Ramos (cell line): ENCODE results near the gene RBFOX2.
"Not testable (repeated sequence)": the region's sequence is repeated elsewhere in the genome, so short reads cannot be mapped to it uniquely, and the experiment has no call there.

Experiments
- in situ Hi-C: fragments of 300-500 bp; cut with MboI; formaldehyde crosslinking; loops from one replicate; pipeline ENCODE4 v1.14.3; 2022; ENCODE audit warnings: low sequenced_read_pairs; ENCODE audit not compliant: unreplicated experiment

Gene RBFOX2

DNA sequence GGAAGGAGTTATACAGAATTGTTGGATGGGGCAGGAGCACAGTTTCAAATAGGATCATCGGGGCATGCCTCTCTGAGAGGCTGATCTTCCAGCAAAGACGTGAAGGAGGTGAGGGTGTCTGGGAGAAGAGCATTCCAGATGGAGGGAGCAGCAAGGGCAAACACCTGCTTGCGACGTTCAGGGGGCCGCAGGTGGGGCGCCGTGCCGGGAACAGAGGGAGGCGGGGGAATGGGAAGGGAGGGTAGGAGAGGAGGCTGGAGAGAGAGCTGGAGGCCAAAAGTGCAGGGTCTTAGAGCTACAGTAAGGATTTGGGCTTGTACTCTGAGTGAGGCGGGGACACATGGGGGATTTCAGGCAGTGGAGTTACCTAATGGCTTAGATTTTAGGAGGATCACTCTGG is 297.3 kb downstream of the RBFOX2 start:
- in situ Hi-C loops: no loop called here

GRCh38 chr22:35729309-35729698 is 299.3 kb downstream of the RBFOX2 start:
- in situ Hi-C loops: no loop called here

- in situ Hi-C loops: no loop called here
These were observed 299.9 kb downstream of the RBFOX2 start for GRCh38 chr22:35728639-35729308.

DNA sequence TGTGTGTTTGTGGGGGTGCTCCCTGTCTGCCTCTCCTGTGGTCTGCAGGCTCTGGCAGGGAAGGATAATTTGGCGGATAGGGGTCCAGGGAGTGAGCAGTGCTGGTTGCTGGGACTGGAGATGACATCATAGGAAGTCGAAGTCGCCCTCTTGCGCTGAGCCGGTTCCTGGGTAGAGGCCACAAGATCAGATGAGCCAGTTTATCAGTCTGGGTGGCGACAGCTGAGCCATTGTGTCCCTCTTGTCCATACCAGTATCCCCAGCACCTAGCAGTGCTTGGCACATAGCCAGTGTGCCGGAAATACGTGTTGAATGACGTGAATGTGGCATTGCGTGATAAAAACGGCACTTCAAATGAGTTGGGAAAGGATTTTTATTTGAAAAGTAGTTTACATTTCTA is 301.2 kb downstream of the RBFOX2 start:
- in situ Hi-C loops: no loop called here

GRCh38 chr22:35726933-35727332 is 301.7 kb downstream of the RBFOX2 start:
- in situ Hi-C loops: no loop called here

DNA sequence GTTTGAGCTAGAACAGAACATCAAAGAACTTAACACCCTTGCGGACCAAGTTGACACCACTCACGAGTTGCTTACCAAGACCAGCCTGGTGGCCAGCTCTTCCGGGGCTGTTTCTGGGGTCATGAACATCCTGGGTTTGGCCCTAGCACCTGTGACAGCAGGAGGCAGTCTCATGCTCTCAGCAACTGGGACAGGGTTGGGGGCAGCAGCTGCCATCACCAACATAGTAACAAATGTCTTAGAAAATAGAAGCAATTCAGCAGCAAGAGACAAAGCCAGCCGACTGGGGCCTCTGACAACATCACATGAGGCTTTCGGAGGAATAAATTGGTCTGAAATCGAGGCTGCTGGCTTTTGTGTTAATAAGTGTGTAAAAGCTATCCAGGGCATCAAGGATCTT is 302.2 kb downstream of the RBFOX2 start:
- in situ Hi-C loops: no loop called here

GRCh38 chr22:35725521-35725920 is 303.1 kb downstream of the RBFOX2 start:
- in situ Hi-C loops: no loop called here

DNA sequence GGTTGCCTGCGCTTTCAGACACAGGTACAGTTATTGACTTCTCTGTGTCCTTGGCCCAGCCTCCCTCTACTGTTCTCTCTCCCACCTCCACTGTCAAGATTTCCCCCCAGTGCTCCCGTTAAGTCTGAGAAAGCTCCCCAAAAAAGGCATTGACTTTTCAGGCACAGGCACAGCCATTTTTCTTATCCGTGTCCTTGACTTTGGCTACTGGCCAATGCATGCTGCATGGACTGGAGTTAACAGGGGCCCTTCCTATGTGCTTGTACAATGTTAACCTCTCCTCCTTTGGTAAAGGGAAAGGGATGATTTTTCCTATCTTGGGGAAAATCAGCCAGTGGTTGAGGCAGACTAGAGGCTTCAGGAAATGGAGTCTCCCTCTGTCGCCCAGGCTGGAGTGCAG is 306.7 kb downstream of the RBFOX2 start:
- in situ Hi-C loops: no loop called here

DNA sequence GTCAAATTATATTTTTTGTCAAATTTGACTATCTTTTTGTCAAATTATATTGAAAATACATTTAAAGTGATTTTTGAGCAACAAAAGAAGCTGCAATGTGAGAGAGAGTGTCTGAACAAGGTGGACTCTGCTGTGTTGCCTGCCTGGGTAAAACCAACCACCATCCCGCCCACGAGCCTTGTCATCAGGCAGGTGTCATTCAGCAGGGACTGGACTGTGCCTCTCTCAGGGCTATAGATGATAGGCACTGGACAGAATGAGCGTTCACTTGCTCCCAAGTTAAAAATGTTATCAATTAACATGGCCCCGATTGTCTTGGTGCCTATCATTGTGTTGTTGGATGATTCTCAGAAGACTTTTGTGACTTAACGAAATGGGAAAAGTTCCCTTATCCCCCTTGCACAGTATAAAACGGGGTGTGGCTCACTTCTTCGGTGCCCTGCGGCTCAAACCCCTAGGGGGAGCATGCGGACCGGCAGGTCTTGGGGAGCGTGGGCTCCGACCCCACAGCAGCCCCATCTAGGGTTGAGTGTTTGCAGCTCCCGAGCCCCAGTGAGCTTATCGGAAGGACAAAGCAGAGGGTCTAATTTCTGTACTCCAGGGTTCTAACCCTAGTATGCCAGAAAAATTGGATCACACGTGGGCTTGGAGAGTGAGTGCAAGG is 309.3 kb downstream of the RBFOX2 start:
- in situ Hi-C loops: no loop called here

GRCh38 chr22:35717572-35717971 is 311.1 kb downstream of the RBFOX2 start, which contains the start of gene APOL5:
APOL5 (plus strand) TSS chr22:35717872; CDS start chr22:35717872, 0 bp downstream.
- in situ Hi-C loops: no loop called here

- in situ Hi-C loops: no loop called here
These were observed 316.0 kb downstream of the RBFOX2 start for GRCh38 chr22:35712672-35713071.

DNA sequence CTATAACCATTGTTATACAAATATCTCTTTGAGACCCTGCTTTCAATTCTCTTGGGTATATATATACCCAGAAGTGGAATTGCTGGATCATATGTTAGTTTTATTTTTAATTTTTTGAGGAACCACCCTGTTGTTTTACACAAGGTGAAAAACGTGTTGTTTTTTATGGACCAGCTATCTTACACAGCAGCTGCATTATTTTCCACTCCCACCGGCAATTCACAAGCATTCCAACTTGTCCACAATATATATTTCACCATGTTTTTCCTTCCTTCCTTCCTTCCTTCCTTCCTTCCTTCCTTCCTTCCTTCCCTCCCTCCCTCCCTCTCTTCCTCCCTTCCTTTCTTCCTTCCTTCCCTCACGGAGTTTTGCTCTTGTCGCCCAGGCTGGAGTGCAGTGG is 317.3 kb downstream of the RBFOX2 start:
- in situ Hi-C loops: no loop called here

DNA sequence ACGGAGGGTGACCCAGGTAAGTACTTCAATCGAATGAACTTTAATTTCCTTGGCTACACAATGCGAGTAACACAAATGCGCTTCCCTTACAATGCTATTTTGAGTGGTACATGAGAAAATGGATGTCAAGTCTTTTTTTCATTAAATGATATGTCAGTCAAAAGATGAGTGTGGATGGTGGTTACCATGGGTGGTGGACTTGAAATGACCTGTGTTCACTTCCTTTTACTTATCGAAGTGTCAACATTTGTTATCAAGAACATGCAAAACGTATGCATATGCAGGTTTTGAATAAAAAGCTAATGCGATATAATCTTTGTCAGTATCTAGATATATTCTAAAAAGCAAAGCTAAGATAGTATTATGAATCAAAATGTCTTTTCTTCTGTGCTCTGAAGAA is 319.7 kb downstream of the RBFOX2 start:
- in situ Hi-C loops: no loop called here

- in situ Hi-C loops: no loop called here
These were observed 320.2 kb downstream of the RBFOX2 start for GRCh38 chr22:35708453-35708852.

GRCh38 chr22:35705141-35705540 is 323.5 kb downstream of the RBFOX2 start:
- in situ Hi-C loops: no loop called here

GRCh38 chr22:35703861-35704584 is 324.6 kb downstream of the RBFOX2 start:
- in situ Hi-C loops: no loop called here

GRCh38 chr22:35699852-35700251 is 328.8 kb downstream of the RBFOX2 start:
- in situ Hi-C loops: not testable (repeated sequence)

DNA sequence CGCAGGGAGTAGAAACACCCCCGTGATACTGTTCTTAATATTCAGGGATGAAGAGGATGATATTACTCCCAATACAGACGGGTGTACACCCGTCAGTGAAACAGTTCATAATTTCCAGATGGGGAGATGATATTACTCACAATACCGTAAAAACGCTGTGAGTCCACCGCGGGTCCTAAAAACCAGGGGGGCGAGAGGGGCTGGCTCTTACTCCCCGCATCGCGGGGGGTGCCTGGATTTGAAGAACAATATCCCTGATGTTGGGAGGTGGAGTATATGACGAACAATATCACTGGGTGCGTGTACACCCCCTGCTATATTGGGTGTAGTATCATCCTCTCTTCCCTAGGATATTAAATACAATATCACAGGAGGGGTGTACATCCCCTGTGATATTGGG is 331.5 kb downstream of the RBFOX2 start:
- in situ Hi-C loops: no loop called here

DNA sequence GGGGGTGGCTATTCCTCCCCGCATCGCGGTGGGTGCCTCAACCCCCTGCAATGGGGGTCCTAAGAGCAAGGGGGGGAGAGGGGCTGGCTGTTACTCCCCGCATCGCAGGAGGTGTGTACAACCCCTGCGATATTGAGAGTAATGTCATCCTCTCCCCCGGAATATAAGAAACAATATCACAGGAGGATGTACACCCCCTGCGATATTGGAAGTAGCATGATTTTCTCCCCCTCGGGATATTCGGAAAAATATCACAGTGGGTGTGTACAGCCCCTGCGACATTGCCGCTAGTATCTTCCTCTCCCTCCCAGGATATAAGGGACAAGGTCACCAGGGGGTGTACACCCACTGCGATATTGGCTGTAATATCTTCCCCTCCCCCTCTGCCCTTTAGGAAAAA is 333.4 kb downstream of the RBFOX2 start:
- in situ Hi-C loops: no loop called here

- in situ Hi-C loops: no loop called here
These were observed 338.6 kb downstream of the RBFOX2 start for GRCh38 chr22:35690001-35690400.

- in situ Hi-C loops: loop anchor here (5.0 to 10.0 kb wide), 2 partner anchors 54 to 63 kb away; no protein-coding TSS in a partner anchor
These were observed 339.5 kb downstream of the RBFOX2 start for GRCh38 chr22:35688913-35689675.
